HepG2 (cell line): ENCODE measurements around the gene TIRAP. TPM values are rescaled to one million over a fixed set of nuclear protein-coding genes. Genes with fewer than 3 reads are reported as not detected.

ENCODE experiments used
- CBX2 ChIP-seq, 2 experiments: fragments of 200-600 bp in 1 of 2; sonication (generic); formaldehyde crosslinking in 1 of 2; IDR thresholded peaks; 2 replicates each; pipeline versions ENCODE4 v1.7.0 to v1.8.1; 2018 to 2022; ENCODE audit warnings: low read depth in 2 of 2, low read length in 1 of 2, mild to moderate bottlenecking in 1 of 2, missing genetic modification reagents in 1 of 2
- CEBPZ ChIP-seq: IDR thresholded peaks from 2 replicates; pipeline ENCODE4 v1.6.1; 2012; ENCODE audit warnings: low read length, improper control_type of control experiment
- CREM ChIP-seq, 2 experiments: sonication (generic) in 1 of 2; formaldehyde crosslinking in 1 of 2; IDR thresholded peaks; 2 replicates each; pipeline versions ENCODE4 v1.4.0 to v1.6.1; 2016 to 2020; ENCODE audit warnings: antibody characterized with exemption in 1 of 2, mild to moderate bottlenecking in 1 of 2, missing genetic modification reagents in 1 of 2
- ETV5 ChIP-seq: IDR thresholded peaks from 2 replicates; pipeline ENCODE4 v1.6.1; 2018; ENCODE audit warnings: missing biosample characterization, missing genetic modification reagents, inconsistent platforms, borderline replicate concordance
- MTF2 ChIP-seq: sonication (generic); formaldehyde crosslinking; IDR thresholded peaks from 2 replicates; pipeline ENCODE4 v1.5.0; 2020; ENCODE audit warnings: missing genetic modification reagents, borderline replicate concordance
- PLRG1 ChIP-seq: fragments of 450-650 bp; conservative IDR thresholded peaks from 2 replicates; pipeline ENCODE4 v1.6.1; 2016
- POLR2A ChIP-seq, 2 experiments: IDR thresholded peaks; 2 replicates each; pipeline ENCODE4 v1.6.1; 2011; ENCODE audit warnings: low read depth in 2 of 2, low read length in 2 of 2, mild to moderate bottlenecking in 1 of 2, moderate library complexity in 1 of 2; ENCODE audit not compliant: insufficient read depth in 1 of 2
- RARA ChIP-seq: IDR thresholded peaks from 2 replicates; pipeline ENCODE4 v1.6.1; 2016; ENCODE audit warnings: missing genetic modification reagents, missing compliant biosample characterization
- SMARCE1 ChIP-seq: fragments of 450-650 bp; IDR thresholded peaks from 2 replicates; pipeline ENCODE4 v1.6.1; 2017; ENCODE audit warnings: borderline replicate concordance
- TBX2 ChIP-seq: sonication (generic); formaldehyde crosslinking; IDR thresholded peaks from 2 replicates; pipeline ENCODE4 v1.5.0; 2020; ENCODE audit warnings: missing genetic modification reagents, mild to moderate bottlenecking, borderline replicate concordance
- ZNF33B ChIP-seq: sonication (generic); formaldehyde crosslinking; IDR thresholded peaks from 2 replicates; pipeline ENCODE4 v1.5.1; 2020; ENCODE audit warnings: mild to moderate bottlenecking, missing genetic modification reagents
- ZNF350 ChIP-seq: sonication (generic); formaldehyde crosslinking; IDR thresholded peaks from 2 replicates; pipeline ENCODE4 v1.4.0; 2020; ENCODE audit warnings: mild to moderate bottlenecking, low read depth, missing genetic modification reagents, borderline replicate concordance
- ZNF44 ChIP-seq: sonication (generic); formaldehyde crosslinking; IDR thresholded peaks from 2 replicates; pipeline ENCODE4 v1.5.1; 2020; ENCODE audit warnings: mild to moderate bottlenecking, missing genetic modification reagents
- ZNF484 ChIP-seq: sonication (generic); formaldehyde crosslinking; IDR thresholded peaks from 2 replicates; pipeline ENCODE4 v1.5.1; 2020; ENCODE audit warnings: mild to moderate bottlenecking, low read depth, missing genetic modification reagents, borderline replicate concordance
- ZNF513 ChIP-seq: sonication (generic); formaldehyde crosslinking; conservative IDR thresholded peaks from 2 replicates; pipeline ENCODE4 v1.5.0; 2020; ENCODE audit warnings: missing genetic modification reagents
- ZNF674 ChIP-seq: sonication (generic); formaldehyde crosslinking; IDR thresholded peaks from 2 replicates; pipeline ENCODE4 v1.5.0; 2020; ENCODE audit warnings: low read depth, mild to moderate bottlenecking, missing genetic modification reagents
- ZNF720 ChIP-seq: sonication (generic); formaldehyde crosslinking; IDR thresholded peaks from 2 replicates; pipeline ENCODE4 v1.4.0; 2020; ENCODE audit warnings: missing genetic modification reagents
- ZNF746 ChIP-seq: sonication (generic); formaldehyde crosslinking; IDR thresholded peaks from 2 replicates; pipeline ENCODE4 v1.8.0; 2022; ENCODE audit warnings: mild to moderate bottlenecking, missing genetic modification reagents
- ZNF770 ChIP-seq: sonication (generic); formaldehyde crosslinking; IDR thresholded peaks from 2 replicates; pipeline ENCODE4 v1.5.0; 2020; ENCODE audit warnings: mild to moderate bottlenecking, missing genetic modification reagents
- ZNF772 ChIP-seq: sonication (generic); formaldehyde crosslinking; IDR thresholded peaks from 2 replicates; pipeline ENCODE4 v1.5.0; 2020; ENCODE audit warnings: mild to moderate bottlenecking, missing genetic modification reagents
- ZNF781 ChIP-seq: sonication (generic); formaldehyde crosslinking; IDR thresholded peaks from 2 replicates; pipeline ENCODE4 v1.5.1; 2020; ENCODE audit warnings: borderline replicate concordance, mild to moderate bottlenecking, missing genetic modification reagents; ENCODE audit errors: not compliant biosample characterization
- ZNF839 ChIP-seq: sonication (generic); formaldehyde crosslinking; IDR thresholded peaks from 2 replicates; pipeline ENCODE4 v1.4.0; 2020; ENCODE audit warnings: missing genetic modification reagents, mild to moderate bottlenecking, borderline replicate concordance
- ZNF841 ChIP-seq: sonication (generic); formaldehyde crosslinking; IDR thresholded peaks from 2 replicates; pipeline ENCODE4 v1.8.1; 2023; ENCODE audit warnings: missing genetic modification reagents, borderline replicate concordance
- polyA plus RNA-seq, 8 experiments: library from polyadenylated mRNA; depleted of rRNA in 3 of 8; stranded (reverse) in 7 of 8; unstranded in 1 of 8; fragments of >200 nt; fragmentation: Illumina TruSeq in 4 of 8; extraction: Trizol in 4 of 8; gene quantifications; 2 replicates each; pipeline versions ENCODE4 v1.2.1 to v1.2.3, GENCODE V29; 2011 to 2016; ENCODE audit warnings: low read depth in 4 of 8, missing spikeins in 1 of 8, mixed read lengths in 1 of 8; ENCODE audit not compliant: insufficient read depth in 1 of 8
- total RNA-seq, 5 experiments: library from RNA; depleted of rRNA; stranded (reverse); fragments of >200 nt; fragmentation: Illumina TruSeq; extraction: Trizol; gene quantifications; 2 replicates each; pipeline ENCODE4 v1.2.3, GENCODE V29; 2016; ENCODE audit warnings: low read depth in 1 of 5

The TIRAP gene
- total and polyA plus RNA-seq, 2 of the 13 experiments (the other 11 are each of a cell fraction or from before 2014, with no cell fraction given) = 5.4 to 5.7 TPM

- TF ChIP-seq ZNF350 (CRISPR knock-in tag) (peak; percentile 93), ZNF772 (CRISPR knock-in tag) (peak; percentile 67; the same call in 1 of the 2 replicates), POLR2A (IDR thresholded peaks at IDR 0.05; ENCODE audit: insufficient read depth in 1 of 2, low read depth in 2 of 2, low read length in 2 of 2) (peak; percentile 81 to 86), ZNF674 (CRISPR knock-in tag) (no peak), CEBPZ (no peak), PLRG1 (no peak), CBX2 (IDR thresholded peaks at IDR 0.05; ENCODE audit: low read depth, low read length) (no peak), CBX2 (CRISPR knock-in tag; IDR thresholded peaks at IDR 0.05; ENCODE audit: low read depth) (no peak), ZNF839 (CRISPR knock-in tag) (no peak), RARA (CRISPR knock-in tag) (no peak), ZNF841 (no peak), ZNF781 (no peak), ZNF33B (CRISPR knock-in tag) (0 out of 2 replicates have a peak, but pooled peaks have one; percentile 56), ZNF513 (no peak), ZNF44 (peak; percentile 75; the same call in 1 of the 2 replicates), SMARCE1 (no peak), TBX2 (CRISPR knock-in tag) (peak; percentile 32; the same call in 1 of the 2 replicates), ZNF770 (CRISPR knock-in tag) (peak; percentile 25; the same call in 1 of the 2 replicates), ZNF484 (CRISPR knock-in tag) (no peak), CREM (IDR thresholded peaks at IDR 0.05) (peak; percentile 99), CREM (CRISPR knock-in tag; IDR thresholded peaks at IDR 0.05) (peak; percentile 88), ZNF746 (no peak), ETV5 (CRISPR knock-in tag) (peak; percentile 81), MTF2 (no peak), ZNF720 (CRISPR knock-in tag) (no peak)
These were observed 13.9 kb upstream of the TIRAP start, which contains the start of the genes FOXRED1 and SRPRA (continued) for GRCh38 chr11:126268708-126269579.
